GM10847 (cell line): ENCODE data around the gene MAML2.

Experiments
- POLR2A ChIP-seq: IDR thresholded peaks from 2 replicates; pipeline ENCODE4 v1.6.1; 2011; ENCODE audit not compliant: insufficient read length; ENCODE audit errors: extremely low read depth

The MAML2 gene

DNA sequence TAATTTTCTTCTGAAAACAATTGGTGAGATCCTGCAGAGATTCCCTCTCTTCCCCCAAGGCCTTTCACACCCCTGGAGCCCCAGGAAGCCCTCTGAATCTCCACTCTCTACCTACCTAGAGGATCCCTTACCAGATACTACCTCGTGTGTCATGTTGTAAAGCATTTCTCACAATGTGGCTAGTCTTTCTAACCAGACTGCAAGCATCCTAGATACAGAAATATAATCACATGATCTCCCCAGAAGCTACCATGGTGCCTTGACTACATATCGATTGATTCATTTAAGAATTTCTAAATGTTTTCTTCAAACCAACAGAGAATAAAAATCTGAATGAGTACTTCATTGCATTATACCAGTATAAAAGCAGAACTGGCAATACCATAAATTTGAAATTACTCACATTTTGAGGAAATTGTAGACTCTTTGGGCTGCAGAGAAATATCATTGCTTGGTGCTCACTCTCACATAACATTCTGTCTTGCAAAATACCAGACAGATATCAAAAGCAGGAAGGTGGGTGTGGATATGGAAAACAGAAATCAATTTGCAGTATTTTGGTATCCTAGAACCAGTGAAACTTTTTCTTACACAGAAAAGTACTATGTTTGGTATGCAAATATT is 113.5 kb downstream of the MAML2 start:
- no peak for TF ChIP-seq POLR2A

DNA sequence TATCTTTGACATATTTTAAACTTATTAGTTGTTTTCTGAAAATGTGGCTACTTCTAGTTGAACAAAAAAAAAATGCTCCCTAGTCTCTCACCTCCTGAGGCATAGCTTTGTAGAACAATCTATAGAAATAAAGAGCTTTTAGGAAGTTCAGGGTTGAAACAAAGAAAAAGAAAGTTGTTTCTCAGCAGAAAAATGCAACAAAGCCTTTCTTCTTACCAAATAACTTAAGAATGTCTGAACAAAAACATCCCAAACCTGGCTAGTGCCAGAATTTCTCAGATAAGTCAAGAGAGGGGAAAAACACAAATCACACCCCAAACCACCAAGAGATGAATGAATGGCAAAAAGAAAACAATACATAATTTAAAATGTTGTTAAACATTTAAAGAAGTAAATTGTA is 114.1 kb downstream of the MAML2 start:
- TF ChIP-seq POLR2A, result no peak

DNA sequence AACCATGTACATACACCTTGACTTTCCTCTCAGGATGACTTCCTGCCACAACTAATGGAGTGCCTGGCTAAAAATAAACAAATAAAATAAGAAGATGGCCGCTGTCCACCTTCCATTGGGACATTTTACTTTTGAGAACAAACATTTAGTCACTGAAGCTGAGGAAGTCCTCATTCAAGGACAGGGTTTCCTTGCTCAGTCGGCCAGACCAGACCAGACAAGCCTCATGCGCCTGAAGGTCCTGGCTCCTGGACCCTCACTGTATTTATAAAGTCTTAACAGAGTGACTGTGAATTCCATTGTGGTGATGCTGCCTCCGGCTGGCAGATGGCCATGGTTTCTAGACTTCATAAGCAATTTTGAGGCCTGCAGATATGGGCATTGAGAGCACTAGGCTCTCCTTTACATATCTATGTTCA is 114.5 kb downstream of the MAML2 start:
- no peak for TF ChIP-seq POLR2A

DNA sequence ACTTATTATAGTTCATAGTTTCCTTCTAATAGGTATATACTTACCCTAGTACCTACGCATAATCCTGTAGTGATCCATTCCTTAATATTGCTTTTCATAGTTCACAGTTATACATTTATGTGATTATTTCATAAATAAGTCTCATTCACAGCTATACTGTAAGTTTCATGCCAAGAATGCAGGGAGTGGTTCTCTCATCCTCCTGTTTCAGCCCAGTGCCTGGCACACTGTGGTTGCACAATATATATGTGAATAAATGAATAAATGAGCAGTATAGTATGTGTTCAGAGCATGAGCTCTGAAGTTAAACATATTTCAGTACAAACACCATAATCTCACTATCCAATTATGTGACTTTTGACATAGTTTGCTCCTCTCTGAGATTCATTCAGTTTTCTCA is 115.8 kb downstream of the MAML2 start:
- TF ChIP-seq POLR2A, result no peak

DNA sequence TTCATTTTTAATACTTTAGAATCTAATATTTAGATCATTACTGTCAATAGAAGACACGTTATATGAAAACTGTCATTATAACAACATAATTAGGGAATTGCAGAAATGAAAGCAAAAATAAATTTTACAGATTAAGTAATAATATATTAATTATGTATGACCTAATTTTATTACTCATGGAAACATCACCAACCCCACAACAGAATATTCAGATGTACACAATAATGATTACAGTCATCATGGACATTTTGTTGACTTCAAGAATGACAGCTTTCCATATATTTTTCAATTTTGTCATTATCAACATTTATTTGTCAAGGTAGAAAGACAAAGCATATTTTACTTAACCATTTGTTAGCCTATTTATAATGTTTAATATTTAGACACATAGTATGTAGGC is 119.9 kb downstream of the MAML2 start:
- no peak for TF ChIP-seq POLR2A

DNA sequence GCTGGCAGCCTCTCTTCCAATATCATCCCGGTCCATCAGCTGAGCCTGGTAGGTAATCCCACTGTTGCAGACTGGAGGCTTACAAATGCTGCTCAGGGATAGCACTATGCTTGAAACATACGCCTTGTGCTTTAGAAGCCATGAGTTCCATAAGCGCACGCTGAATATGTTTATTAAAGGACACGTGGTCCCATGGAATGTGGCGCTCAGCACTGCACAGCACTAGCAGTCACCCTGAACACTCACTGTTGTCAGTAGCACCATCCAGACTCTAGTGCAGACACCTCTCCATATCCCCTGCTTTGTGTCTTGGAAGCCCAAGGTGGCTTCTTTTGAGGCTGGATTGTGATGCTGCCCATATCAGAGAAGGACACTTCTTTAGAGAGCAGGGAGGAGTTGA is 120.9 kb downstream of the MAML2 start:
- TF ChIP-seq POLR2A, result no peak

DNA sequence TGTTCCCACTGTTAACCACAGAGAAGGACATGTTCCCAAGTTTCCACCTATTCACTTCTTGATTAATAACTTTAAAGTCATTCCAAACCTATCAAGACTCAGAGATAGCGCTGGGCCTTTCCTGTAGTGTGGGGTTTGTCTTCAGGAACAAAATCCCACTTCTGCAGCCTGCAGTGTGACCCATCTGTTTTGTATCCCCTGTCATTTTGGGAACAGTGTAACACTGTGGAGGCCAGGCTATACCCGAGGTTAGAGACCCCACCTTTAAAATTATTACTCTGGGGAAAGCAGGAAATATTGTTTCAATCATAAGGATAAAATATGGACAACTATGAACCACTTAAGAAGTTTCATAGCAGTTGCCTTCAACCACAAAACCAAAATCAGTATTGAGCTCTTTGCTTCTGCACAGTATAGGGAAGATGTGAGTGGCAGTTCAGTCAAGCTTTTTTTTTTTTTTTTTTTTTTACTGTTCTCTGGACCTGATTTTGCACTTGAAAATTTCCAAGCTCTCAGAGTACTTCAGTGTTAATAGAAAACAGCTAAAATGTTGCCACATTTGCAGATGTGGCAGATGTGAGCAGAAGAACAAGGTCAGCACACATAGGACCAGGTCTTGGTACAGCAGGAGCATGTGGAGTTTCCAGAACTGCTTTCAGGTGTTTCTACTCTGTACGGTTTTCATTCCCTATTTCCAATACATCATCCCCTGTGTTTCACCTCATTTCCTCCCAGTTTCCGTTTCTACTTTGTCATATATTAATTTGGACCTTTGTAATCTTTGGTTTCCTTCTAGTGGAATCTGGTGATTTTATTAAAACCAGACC is 121.5 kb downstream of the MAML2 start:
- TF ChIP-seq POLR2A, result no peak

DNA sequence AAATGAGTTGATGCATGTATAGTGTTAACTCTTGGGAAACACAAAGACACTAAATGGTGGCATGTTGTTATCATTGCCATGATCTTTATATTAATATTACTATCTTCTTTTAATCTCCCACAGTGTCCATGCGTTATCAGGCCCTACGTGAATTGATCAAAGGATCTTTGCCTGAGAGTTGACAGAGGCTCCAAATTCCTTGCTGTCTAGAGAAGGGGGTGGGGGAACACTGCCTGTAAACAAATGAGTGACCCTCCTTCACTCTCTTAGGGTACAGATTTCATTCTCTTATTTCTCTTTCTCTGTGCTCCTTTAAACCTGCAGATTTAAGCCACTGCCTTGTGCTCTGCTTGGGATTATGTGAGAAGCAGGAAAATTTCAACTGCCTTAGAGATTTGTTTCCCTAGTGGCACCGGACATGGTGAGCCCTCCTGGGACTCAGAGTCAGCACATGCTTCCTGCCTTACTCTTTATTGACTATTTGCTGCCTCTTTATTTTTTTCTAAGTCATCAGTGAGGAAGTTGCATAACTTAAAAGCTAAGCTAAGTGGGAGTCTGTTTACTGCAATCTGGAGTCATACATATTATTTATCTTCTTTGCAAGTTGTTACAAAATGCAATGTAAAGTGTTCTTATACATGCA is 122.9 kb downstream of the MAML2 start:
- TF ChIP-seq POLR2A, result no peak

DNA sequence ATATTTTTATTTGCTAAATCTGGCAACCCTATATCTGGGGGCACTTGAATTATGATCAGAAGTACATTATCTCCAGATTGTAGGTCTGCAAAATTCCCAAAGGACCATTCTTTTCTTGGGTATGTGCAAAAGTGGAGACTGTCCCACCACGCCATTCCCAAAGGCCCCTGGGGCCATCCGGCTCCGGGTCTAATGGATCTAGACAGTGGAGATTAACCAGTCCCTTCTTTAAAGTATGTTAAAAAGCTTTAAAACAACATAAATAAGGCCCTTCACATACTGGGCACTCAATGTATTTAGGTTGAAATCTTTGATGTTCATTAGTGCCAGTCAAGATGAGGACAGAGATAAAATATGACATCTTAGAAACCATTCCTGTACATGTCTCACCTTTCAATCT is 124.1 kb downstream of the MAML2 start:
- no peak for TF ChIP-seq POLR2A

DNA sequence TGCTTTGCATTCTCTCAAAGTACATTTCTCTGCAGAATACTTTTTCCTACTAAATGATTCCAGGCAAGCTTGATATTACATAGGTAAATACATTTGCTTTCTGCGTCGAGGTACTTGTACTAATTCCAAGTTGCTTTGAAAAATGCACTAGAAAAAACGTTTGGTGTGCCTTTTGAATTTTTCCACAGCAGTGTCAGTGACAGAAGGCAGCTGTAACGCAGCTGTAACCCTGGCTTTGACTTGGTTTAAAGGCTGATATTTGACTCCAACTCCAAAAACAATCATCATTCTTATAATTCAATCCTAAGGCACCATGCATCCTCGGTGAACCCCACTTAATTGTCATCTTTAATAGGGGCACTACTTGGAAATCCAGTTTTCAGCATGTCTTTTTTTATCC is 125.0 kb downstream of the MAML2 start:
- TF ChIP-seq POLR2A, result no peak

DNA sequence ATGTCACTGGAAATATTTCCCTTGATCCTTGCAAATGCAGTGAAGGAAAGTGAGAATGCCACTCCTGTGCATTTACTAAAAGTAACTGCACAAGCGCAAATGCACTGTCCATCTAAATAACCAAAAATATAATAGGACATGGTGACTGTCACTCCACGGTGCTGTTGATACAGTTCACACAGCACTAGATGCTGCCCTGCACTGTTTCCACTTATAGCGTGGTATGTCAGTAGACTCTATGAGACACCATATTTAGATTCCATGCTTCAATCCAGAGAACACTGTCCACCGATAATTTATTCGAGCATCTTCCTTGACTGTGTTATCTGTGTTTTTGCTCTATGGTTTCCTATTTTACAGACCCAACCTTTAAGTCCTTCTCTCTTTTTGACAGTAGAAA is 125.8 kb downstream of the MAML2 start:
- no peak for TF ChIP-seq POLR2A

DNA sequence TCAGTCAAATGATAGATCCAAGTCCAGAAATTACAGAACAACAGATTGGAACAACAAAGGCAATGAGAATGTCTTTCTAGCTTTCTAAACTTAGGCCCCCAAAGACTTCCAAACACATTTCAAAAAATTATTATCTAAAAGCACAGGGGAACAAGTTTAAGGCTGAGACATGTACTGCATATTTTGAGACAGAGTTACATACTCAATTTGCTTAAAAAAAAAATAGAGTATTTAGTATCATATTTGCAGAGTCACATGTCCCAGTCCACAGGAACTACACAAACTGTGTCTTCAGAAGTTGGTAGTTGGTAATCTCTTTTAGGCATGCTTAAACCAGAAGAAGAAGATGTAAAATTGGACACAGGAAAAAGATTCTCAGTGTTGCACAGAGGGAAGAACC is 127.2 kb downstream of the MAML2 start:
- TF ChIP-seq POLR2A, result no peak

DNA sequence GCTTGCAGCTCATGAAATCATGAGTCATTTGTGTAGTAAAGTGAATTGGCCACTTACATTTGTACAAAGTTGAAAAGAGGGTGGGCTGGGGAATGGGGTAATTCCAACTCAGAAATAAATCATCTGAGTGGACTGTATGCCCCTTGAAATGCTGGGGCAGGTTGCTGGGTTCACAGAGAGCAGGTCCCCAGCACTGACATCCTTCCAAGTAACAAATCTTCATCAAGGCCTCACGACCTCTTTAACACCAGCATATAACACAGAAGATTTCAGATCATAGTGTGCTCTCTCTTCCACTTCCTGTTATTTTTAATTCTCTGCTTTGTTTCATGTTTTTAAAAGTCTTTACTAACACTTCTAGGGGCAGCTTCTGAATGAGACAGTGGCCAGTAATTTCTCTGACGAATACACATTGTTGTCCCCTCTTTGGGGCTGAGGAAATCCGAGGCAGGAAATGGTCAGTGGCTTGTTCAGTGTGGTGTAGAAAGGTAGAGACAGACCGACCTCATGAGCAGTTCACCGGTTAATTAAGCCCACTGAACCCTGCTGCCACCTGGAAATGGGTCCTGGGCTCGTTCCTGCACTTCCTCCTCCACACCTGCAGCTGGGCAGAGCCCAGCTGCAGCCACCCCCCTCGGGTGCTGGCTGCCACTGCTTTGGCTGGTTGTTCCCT is 127.7 kb downstream of the MAML2 start:
- TF ChIP-seq POLR2A, result no peak

DNA sequence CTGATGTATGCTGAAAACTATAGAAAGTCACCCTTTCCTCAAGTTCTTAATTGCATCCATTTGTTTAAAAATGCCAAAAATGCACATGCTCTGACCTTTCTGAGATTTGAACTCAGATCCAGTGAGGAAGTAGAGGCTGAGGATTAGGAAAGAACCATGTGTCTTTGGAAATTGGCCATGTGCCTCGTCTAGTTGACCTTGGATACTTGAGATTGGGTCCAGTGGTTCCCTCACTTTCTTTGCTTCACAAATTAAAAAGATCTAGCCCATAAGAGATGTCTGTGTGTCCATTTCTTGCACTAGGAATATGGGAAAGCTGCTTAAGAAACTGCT is 128.3 kb downstream of the MAML2 start:
- TF ChIP-seq POLR2A, result no peak

DNA sequence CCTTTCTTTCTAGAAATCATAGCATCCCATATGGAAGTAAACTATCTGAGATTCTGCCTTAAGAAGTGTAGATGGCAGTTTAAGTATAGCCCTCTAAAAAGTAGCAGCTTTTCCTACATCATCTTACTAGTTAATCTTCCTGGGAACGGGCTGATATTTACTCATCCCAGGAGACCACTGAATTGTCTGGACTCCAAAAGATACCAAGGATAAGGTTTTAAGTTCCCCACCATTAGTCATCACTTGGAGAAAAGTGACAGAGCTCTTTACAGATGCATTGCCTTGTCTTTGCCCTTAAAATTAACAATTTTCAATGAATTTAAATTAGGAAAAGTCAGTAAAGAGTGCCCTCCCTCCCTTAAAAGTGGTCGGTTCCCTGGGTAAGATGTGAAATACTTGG is 129.5 kb downstream of the MAML2 start:
- TF ChIP-seq POLR2A, result no peak

DNA sequence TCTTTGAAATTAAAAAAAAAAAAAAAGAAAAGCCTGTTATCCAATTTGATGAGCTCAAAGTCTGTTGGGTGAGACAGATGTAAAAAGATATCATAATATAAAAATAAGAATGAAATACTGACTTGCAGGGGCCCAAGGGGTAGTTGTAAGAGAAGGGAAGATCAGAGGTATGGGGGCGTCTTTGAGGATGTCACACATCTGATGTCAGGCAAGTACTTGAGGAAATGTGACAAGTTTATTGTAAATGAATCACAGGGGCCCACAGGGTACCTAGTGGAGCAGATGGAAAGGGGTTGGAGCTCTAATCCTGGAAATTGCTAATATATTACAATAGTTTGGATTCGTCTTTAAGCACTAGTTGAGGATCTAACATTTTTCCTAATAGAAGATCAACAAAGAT is 131.6 kb downstream of the MAML2 start:
- TF ChIP-seq POLR2A, result no peak
